ENCODE measurements around the gene PKHD1. TPM values are rescaled to one million over a fixed set of nuclear protein-coding genes. Genes with fewer than 3 reads are reported as not detected.

Gene PKHD1
- total RNA-seq, 1 experiment from 2014 or later: 0.43 TPM

DNA sequence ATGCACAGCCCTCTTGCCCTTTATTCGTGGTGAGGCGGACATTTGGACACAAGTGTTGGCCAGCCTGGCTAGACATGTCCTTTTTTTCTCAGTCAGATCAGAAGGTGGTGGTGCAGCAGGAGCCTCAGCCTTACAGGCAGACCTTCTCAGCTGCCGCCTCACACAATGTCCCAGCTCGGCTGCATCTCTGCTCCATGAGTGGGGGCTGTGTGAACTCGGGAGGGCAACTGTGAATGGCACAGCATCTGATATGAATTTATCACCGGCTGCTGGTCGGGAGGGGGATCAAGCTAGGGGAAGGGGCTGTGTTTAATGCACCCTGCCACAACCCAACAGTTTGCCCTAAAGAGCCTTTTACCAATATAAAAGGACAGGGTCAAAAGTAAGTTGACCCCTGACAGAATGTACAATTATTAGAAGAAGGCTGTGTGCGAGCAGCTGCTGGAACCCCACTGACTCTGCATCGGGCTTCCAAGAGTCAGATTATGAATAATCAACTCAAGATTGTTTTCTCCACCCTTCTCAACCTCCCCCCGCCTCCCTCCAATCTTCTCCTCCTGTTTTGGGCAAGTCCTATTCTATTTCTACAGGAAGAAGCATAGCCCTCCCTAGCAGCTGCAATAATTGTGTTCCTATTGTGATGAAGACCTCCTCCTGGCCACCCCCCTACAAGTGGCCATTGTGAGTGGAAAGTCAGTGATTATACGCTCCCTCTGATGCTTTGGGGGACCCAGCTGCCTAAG lies 245.2 kb downstream of the PKHD1 start:
- Histone ChIP-seq H3K36me3 (ENCODE audit: insufficient read depth, low read length, poor library complexity, severe bottlenecking) (no peaks in the 10 kb centered on the region), H3K9me3 (ENCODE audit: low read depth, low read length, poor library complexity, severe bottlenecking) (no peaks in the 10 kb centered on the region), H3K4me1 (ENCODE audit: insufficient read depth, low read length, poor library complexity, severe bottlenecking) (peaks cover 11% of the 10 kb centered on the region), H3K27ac (ENCODE audit: low read depth, low read length, poor library complexity, severe bottlenecking) (no peak overlapping the region), H3K4me3 (ENCODE audit: low read depth, low read length, poor library complexity, severe bottlenecking) (no peak overlapping the region), H3K27me3 (replicated peaks; ENCODE audit: insufficient read depth, low read depth, low read length, poor library complexity) (peaks cover 11% of the 10 kb centered on the region)
- ChIA-PET POLR2A (ENCODE audit: low non-redundant PET) (no interaction called here), CTCF (no interaction called here)
- TF ChIP-seq, protein P1, sequence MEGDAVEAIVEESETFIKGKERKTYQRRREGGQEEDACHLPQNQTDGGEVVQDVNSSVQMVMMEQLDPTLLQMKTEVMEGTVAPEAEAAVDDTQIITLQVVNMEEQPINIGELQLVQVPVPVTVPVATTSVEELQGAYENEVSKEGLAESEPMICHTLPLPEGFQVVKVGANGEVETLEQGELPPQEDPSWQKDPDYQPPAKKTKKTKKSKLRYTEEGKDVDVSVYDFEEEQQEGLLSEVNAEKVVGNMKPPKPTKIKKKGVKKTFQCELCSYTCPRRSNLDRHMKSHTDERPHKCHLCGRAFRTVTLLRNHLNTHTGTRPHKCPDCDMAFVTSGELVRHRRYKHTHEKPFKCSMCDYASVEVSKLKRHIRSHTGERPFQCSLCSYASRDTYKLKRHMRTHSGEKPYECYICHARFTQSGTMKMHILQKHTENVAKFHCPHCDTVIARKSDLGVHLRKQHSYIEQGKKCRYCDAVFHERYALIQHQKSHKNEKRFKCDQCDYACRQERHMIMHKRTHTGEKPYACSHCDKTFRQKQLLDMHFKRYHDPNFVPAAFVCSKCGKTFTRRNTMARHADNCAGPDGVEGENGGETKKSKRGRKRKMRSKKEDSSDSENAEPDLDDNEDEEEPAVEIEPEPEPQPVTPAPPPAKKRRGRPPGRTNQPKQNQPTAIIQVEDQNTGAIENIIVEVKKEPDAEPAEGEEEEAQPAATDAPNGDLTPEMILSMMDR (conservative IDR thresholded peaks at IDR 0.05; ENCODE audit: low read depth, low read length): no peak
- TF ChIP-seq EZH2 (IDR thresholded peaks at IDR 0.05; ENCODE audit: borderline replicate concordance, low read depth, low read length, poor library complexity, severe bottlenecking): no peak
- intact Hi-C loops (cut with micrococcal nuclease; ENCODE audit: unreplicated experiment): loop anchor here (5.0 to 10.0 kb wide), 2 partner anchors 307 to 1025 kb away; partner anchors contain the start of gene TFAP2B
- DNase-seq (ENCODE audit: low spot score): peak; percentile 69
- BruUV-seq (replicated peaks): no TSS peak

DNA sequence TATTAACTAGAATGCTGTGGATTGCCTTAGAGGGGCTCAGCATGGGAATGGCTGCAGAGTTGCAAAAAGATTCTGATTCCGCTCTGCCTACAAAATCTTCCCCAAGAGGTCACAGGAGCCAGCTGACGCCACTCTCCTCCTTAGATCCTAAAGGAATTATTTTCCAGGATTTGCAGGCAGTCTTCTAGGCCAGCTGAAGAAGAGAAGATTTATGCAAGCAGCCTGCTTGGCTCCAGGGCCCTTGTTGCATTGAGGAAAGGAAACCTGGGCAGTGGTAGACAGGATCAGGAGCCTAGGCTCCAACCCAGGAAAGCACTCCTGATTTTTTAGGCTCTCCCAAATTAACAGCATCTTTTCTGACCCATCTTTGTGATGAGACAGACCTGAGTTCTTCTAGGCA lies 245.8 kb downstream of the PKHD1 start:
- H3K9me3 ChIP-seq (ENCODE audit: low read depth, low read length, poor library complexity, severe bottlenecking): no peaks in the 10 kb centered on the region
- ChIA-PET CTCF (no interaction called here), POLR2A (ENCODE audit: low non-redundant PET) (no interaction called here)
- H3K27me3 ChIP-seq (replicated peaks; ENCODE audit: insufficient read depth, low read depth, low read length, poor library complexity): peaks cover 11% of the 10 kb centered on the region
- H3K27ac ChIP-seq (ENCODE audit: low read depth, low read length, poor library complexity, severe bottlenecking): no peak overlapping the region
- TF ChIP-seq EZH2 (IDR thresholded peaks at IDR 0.05; ENCODE audit: borderline replicate concordance, low read depth, low read length, poor library complexity, severe bottlenecking): no peak
- TF ChIP-seq, protein P1 (conservative IDR thresholded peaks at IDR 0.05; ENCODE audit: low read depth, low read length): no peak
- BruUV-seq (replicated peaks): no TSS peak
- no peaks in the 10 kb centered on the region for H3K36me3 ChIP-seq (ENCODE audit: insufficient read depth, low read length, poor library complexity, severe bottlenecking)
- H3K4me1 ChIP-seq (ENCODE audit: insufficient read depth, low read length, poor library complexity, severe bottlenecking): peaks cover 11% of the 10 kb centered on the region
- H3K4me3 ChIP-seq (ENCODE audit: low read depth, low read length, poor library complexity, severe bottlenecking): no peak overlapping the region
- intact Hi-C loops (cut with micrococcal nuclease; ENCODE audit: unreplicated experiment): loop anchor here (5.0 to 10.0 kb wide), 2 partner anchors 307 to 1024 kb away; partner anchors contain the start of gene TFAP2B
- peak; percentile 4 for DNase-seq (ENCODE audit: low spot score)

DNA sequence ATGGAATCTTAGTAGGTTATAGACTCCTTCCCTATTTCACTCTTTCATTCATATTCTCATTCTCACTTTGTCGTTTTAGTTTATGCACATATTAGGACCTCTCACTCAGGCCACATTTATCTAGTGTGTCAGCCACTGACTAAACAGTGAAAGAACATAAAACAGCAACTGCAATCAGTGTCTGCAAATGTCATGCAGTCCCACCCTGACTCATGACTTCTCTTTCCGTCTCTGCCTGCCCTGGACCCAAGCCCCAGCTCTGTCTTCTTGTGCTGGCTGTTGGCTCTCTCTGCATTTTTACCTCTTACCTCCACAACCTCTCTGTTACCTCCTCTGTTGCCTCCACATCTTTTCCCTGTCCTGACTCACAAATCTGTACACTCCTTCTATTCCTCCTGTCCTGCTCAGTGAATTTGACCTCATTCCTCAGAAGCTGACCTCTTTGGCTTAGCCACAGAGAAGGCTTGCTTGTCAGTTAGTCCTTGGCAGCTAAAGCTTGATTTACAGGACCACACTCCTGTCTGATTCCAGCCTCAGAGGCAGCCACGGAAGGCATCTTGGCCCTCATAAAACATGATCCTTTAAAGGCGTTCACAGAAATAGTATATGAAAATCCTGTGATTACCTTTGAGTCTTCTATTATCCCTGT lies 247.6 kb downstream of the PKHD1 start:
- H3K36me3 ChIP-seq (ENCODE audit: insufficient read depth, low read length, poor library complexity, severe bottlenecking): no peaks in the 10 kb centered on the region
- intact Hi-C loops (cut with micrococcal nuclease; ENCODE audit: unreplicated experiment): loop anchor here (5.0 to 10.0 kb wide), 2 partner anchors 305 to 1023 kb away; partner anchors contain the start of gene TFAP2B
- H3K27me3 ChIP-seq (replicated peaks; ENCODE audit: insufficient read depth, low read depth, low read length, poor library complexity): peaks cover 11% of the 10 kb centered on the region
- H3K27ac ChIP-seq (ENCODE audit: low read depth, low read length, poor library complexity, severe bottlenecking): no peak overlapping the region
- peaks cover 11% of the 10 kb centered on the region for H3K4me1 ChIP-seq (ENCODE audit: insufficient read depth, low read length, poor library complexity, severe bottlenecking)
- ChIA-PET POLR2A (ENCODE audit: low non-redundant PET) (no interaction called here), CTCF (no interaction called here)
- no TSS peak for BruUV-seq (replicated peaks)
- TF ChIP-seq EZH2 (IDR thresholded peaks at IDR 0.05; ENCODE audit: borderline replicate concordance, low read depth, low read length, poor library complexity, severe bottlenecking): no peak
- TF ChIP-seq, protein P1 (conservative IDR thresholded peaks at IDR 0.05; ENCODE audit: low read depth, low read length): no peak
- H3K4me3 ChIP-seq (ENCODE audit: low read depth, low read length, poor library complexity, severe bottlenecking): no peak overlapping the region
- H3K9me3 ChIP-seq (ENCODE audit: low read depth, low read length, poor library complexity, severe bottlenecking): no peaks in the 10 kb centered on the region
- no peak for DNase-seq (ENCODE audit: low spot score)
